Endothelial cell of umbilical vein (primary cell): Measurements from ENCODE around the gene TRNP1. TPM values are rescaled to one million over a fixed set of nuclear protein-coding genes. Genes with fewer than 3 reads are reported as not detected.
A peak's percentile ranks its signal among the peaks of the same experiment; 100 is the strongest.

ENCODE experiments used
- BruUV-seq: library from RNA; stranded (reverse); fragments of 400-500 nt; replicated peaks from 2 replicates; lab custom pipeline; 2021; lab: Mats Ljungman, UMichigan
- CTCF ChIA-PET: fragments of 300-600, 350-600 bp; sonication (Branson Sonifier 250); formaldehyde crosslinking; loops from one replicate; lab custom pipeline; 2021; ENCODE audit warnings: antibody characterized with exemption, inconsistent platforms; lab: Charles Lee
- POLR2A ChIA-PET: fragments of 300-600, 350-600 bp; sonication (Branson Sonifier 250); formaldehyde crosslinking; loops from one replicate; lab custom pipeline; 2021; ENCODE audit warnings: antibody characterized with exemption, inconsistent platforms; lab: Charles Lee
- DNase-seq: peaks from one replicate; pipeline ENCODE4 v3.0.0-alpha.2; 2011; ENCODE audit warnings: low read depth, low spot score
- FAIRE-seq: peaks from 2 replicates; lab custom pipeline; 2011; peaks lifted over from hg19 to GRCh38; lab: Jason Lieb, UNC
- H2AFZ ChIP-seq: 2 replicates; pipeline ENCODE4 v1.6.0; 2012; ENCODE audit warnings: low read depth, low read length, control low read depth, inconsistent platforms
- H3K27ac ChIP-seq: 2 replicates; pipeline ENCODE4 v1.5.1; 2011; ENCODE audit warnings: low read depth, mild to moderate bottlenecking, control low read depth, low read length, moderate library complexity; ENCODE audit not compliant: insufficient read depth
- H3K27me3 ChIP-seq, 2 experiments: 2 replicates each; pipeline versions ENCODE4 v1.6.0 to v1.6.1; 2011; ENCODE audit warnings: low read length in 2 of 2, mixed read lengths in 1 of 2; ENCODE audit not compliant: control insufficient read depth in 2 of 2, insufficient read depth in 2 of 2
- H3K36me3 ChIP-seq, 2 experiments: 2 replicates in 1 of 2; 3 replicates in 1 of 2; pipeline ENCODE4 v1.5.1; 2011; ENCODE audit warnings: low read length in 2 of 2, mild to moderate bottlenecking in 1 of 2, moderate library complexity in 1 of 2; ENCODE audit not compliant: control insufficient read depth in 2 of 2, insufficient read depth in 2 of 2; ENCODE audit errors: extremely low read depth in 1 of 2
- H3K4me1 ChIP-seq: 3 replicates; pipeline ENCODE4 v1.5.1; 2011; ENCODE audit warnings: mild to moderate bottlenecking, low read length; ENCODE audit not compliant: control insufficient read depth, insufficient read depth; ENCODE audit errors: extremely low read depth
- H3K4me2 ChIP-seq: 2 replicates; pipeline ENCODE4 v1.6.1; 2011; ENCODE audit warnings: low read length, control low read depth, mixed read lengths; ENCODE audit not compliant: insufficient read depth
- H3K4me3 ChIP-seq, 3 experiments: fragments of 200-600 bp in 1 of 3; sonication (generic), shearing (Covaris generic) in 1 of 3; replicated peaks in 1 of 3; 2 replicates each; pipeline ENCODE4 v1.5.1; 2011 to 2016; ENCODE audit warnings: control low read depth in 3 of 3, low read length in 3 of 3, mild to moderate bottlenecking in 2 of 3, inconsistent platforms in 1 of 3, low read depth in 1 of 3, moderate library complexity in 1 of 3; ENCODE audit not compliant: insufficient read depth in 1 of 3
- H3K79me2 ChIP-seq: 2 replicates; pipeline ENCODE4 v1.6.0; 2012; ENCODE audit warnings: low read length, inconsistent platforms; ENCODE audit not compliant: control insufficient read depth, insufficient read depth
- H3K9ac ChIP-seq: replicated peaks from 2 replicates; pipeline ENCODE3; 2011; ENCODE audit warnings: low read length, control low read depth; ENCODE audit not compliant: insufficient read depth; ENCODE audit errors: extremely low read depth
- H3K9me1 ChIP-seq: replicated peaks from 3 replicates; pipeline ENCODE4 v1.6.0; 2011; ENCODE audit warnings: mild to moderate bottlenecking, low read length; ENCODE audit not compliant: control insufficient read depth, insufficient read depth; ENCODE audit errors: extremely low read depth
- H3K9me3 ChIP-seq: replicated peaks from 2 replicates; pipeline ENCODE4 v1.5.1; 2012; ENCODE audit warnings: low read length, inconsistent platforms; ENCODE audit not compliant: control insufficient read depth, insufficient read depth
- H4K20me1 ChIP-seq: replicated peaks from 2 replicates; pipeline ENCODE3; 2011; ENCODE audit warnings: mild to moderate bottlenecking, low read length; ENCODE audit not compliant: control insufficient read depth, insufficient read depth; ENCODE audit errors: extremely low read depth
- EZH2 ChIP-seq: IDR thresholded peaks from 2 replicates; pipeline ENCODE4 v1.6.1; 2012; ENCODE audit warnings: borderline replicate concordance, low read depth, mild to moderate bottlenecking, moderate library complexity, low read length, inconsistent platforms; ENCODE audit not compliant: severe bottlenecking
- FOS ChIP-seq: IDR thresholded peaks from 2 replicates; pipeline ENCODE4 v1.6.1; 2011; ENCODE audit warnings: mild to moderate bottlenecking, low read length, moderate library complexity, borderline replicate concordance; ENCODE audit not compliant: insufficient read depth
- GATA2 ChIP-seq: IDR thresholded peaks from 2 replicates; pipeline ENCODE4 v1.7.0; 2011; ENCODE audit warnings: low read depth, mild to moderate bottlenecking, moderate library complexity, mixed read lengths, low read length; ENCODE audit not compliant: insufficient read length, insufficient read depth
- JUN ChIP-seq: IDR thresholded peaks from 2 replicates; pipeline ENCODE4 v1.6.1; 2011; ENCODE audit warnings: borderline replicate concordance, low read depth; ENCODE audit not compliant: insufficient read length, insufficient read depth
- POLR2AphosphoS5 ChIP-seq: IDR thresholded peaks from 2 replicates; pipeline ENCODE4 v1.6.1; 2012; ENCODE audit warnings: low read depth, mild to moderate bottlenecking, control low read depth, low read length, moderate library complexity; ENCODE audit not compliant: insufficient read depth
- dilution Hi-C: fragments of 300-500 bp; cut with MboI; formaldehyde crosslinking; loops from one replicate; pipeline ENCODE4 v1.15.0; 2019; ENCODE audit warnings: low sequenced_read_pairs; ENCODE audit not compliant: extremely low pct_ligation_motif_present
- intact Hi-C: fragments of 100-400 bp; cut with micrococcal nuclease; formaldehyde crosslinking; loops from one replicate; pipeline ENCODE4 v1.10.0; 2022
- polyA plus RNA-seq, 4 experiments: library from polyadenylated mRNA; depleted of rRNA in 3 of 4; stranded (reverse) in 3 of 4; unstranded in 1 of 4; fragments of >200 nt; gene quantifications; 2 replicates each; pipeline versions ENCODE4 v1.2.1 to v1.2.3, GENCODE V29; 2011 to 2012; ENCODE audit warnings: missing spikeins in 1 of 4
- total RNA-seq: library from RNA; stranded (reverse); gene quantifications from 2 replicates; pipeline ENCODE4 v1.2.3, GENCODE V29; 2021
- TF ChIP-seq, protein P1 (sequence below): IDR thresholded peaks from 2 replicates; pipeline ENCODE4 v1.6.1; 2011; ENCODE audit not compliant: insufficient read depth, insufficient read length

Gene TRNP1
- total and polyA plus RNA-seq, 2 donors (not counting 3 experiments of a cell fraction or from before 2014, with no cell fraction given), result 5.9 to 20.5 TPM

DNA sequence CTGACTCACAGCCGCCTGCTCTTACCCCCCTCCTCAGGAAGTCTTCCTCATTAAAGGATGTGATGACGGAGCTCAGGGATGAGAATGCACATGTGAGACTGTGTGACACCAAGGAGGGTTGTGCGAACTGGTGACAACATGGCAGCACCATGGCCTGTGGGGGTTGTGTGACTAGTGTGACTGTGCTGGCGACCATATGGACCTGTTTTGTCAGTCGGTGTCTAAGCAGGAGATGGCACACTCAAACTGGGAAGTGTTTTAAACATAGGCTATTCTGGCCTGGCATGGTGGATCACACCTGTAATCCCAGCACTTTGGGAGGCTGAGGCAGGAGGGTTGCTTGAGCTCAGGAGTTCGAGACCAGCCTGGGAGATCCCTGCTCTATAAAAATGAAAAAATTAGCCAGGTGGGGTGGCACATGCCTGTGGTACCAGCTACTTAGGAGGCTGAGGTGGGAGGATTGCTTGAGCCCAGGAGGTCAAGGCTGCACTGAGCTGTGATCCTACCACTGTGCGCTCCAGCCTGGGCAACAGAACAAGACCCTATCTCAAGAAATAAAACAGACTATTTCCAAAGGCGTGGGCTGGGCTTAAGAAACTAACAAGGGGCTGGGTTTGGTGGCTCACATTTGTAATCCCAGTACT is 7.4 kb downstream of the TRNP1 start:
- H3K36me3 ChIP-seq, result no peaks in the 10 kb centered on the region
- H4K20me1 ChIP-seq, result no peaks in the 10 kb centered on the region
- peaks cover 19% of the 10 kb centered on the region for H3K4me1 ChIP-seq
- BruUV-seq, result no TSS peak
- dilution Hi-C loops (no loop called here), intact Hi-C loops (no loop called here)
- FAIRE-seq (peak; percentile 93), DNase-seq (peak; percentile 55)
- no peak for TF ChIP-seq GATA2
- no peak for TF ChIP-seq FOS
- TF ChIP-seq, protein P1, sequence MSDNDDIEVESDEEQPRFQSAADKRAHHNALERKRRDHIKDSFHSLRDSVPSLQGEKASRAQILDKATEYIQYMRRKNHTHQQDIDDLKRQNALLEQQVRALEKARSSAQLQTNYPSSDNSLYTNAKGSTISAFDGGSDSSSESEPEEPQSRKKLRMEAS, result peak; percentile 29
- TF ChIP-seq EZH2, result no peak
- TF ChIP-seq POLR2AphosphoS5, result no peak
- TF ChIP-seq JUN, result peak; percentile 21
- no peak overlapping the region for H3K9ac ChIP-seq
- H3K79me2 ChIP-seq, result peaks cover 4% of the 10 kb centered on the region
- no peaks in the 10 kb centered on the region for H3K27me3 ChIP-seq
- no peaks in the 10 kb centered on the region for H3K9me1 ChIP-seq
- ChIA-PET CTCF (interaction anchor here (0.6 to 9.2 kb wide), 3 partner anchors 9 to 42 kb away, joined by 3 to 181 read pairs (median 12); partner anchors contain the start of gene TENT5B), POLR2A (no interaction called here)
- H3K4me2 ChIP-seq, result no peak overlapping the region
- H2AFZ ChIP-seq, result no peak overlapping the region
- no peak overlapping the region for H3K27ac ChIP-seq
- H3K9me3 ChIP-seq, result no peaks in the 10 kb centered on the region
- H3K4me3 ChIP-seq, result no peak overlapping the region
